ENCODE data around the gene INTS3. TPM values are rescaled to one million over a fixed set of nuclear protein-coding genes. Genes with fewer than 3 reads are reported as not detected.
"Not testable (repeated sequence)": the region's sequence is repeated elsewhere in the genome, so short reads cannot be mapped to it uniquely, and the experiment has no call there.

The INTS3 gene
- polyA plus RNA-seq, 1 donor: 45.5 TPM

GRCh38 chr1:153711026-153711425, 16.8 kb upstream of the INTS3 start:
- no peak for DNase-seq

GRCh38 chr1:153716211-153716610, 11.6 kb upstream of the INTS3 start:
- DNase-seq: not testable (repeated sequence)

- no peak for DNase-seq
Observed at GRCh38 chr1:153717330-153717729, 10.5 kb upstream of the INTS3 start.

GRCh38 chr1:153723687-153724086, 4.2 kb upstream of the INTS3 start:
- DNase-seq: no peak

- not testable (repeated sequence) for DNase-seq
Observed at GRCh38 chr1:153724634-153725033, 3.2 kb upstream of the INTS3 start.

- peak; percentile 44 for DNase-seq
Observed at GRCh38 chr1:153728305-153729066, 636 bp downstream of the INTS3 start.

GRCh38 chr1:153730468-153730988, 2.7 kb downstream of the INTS3 start:
- DNase-seq: no peak

GRCh38 chr1:153733970-153734369, 6.1 kb downstream of the INTS3 start:
- DNase-seq: no peak

- no peak for DNase-seq
Observed at GRCh38 chr1:153734396-153735089, 6.7 kb downstream of the INTS3 start.

GRCh38 chr1:153735090-153735420, 7.2 kb downstream of the INTS3 start:
- DNase-seq: no peak

GRCh38 chr1:153741986-153742385, 14.1 kb downstream of the INTS3 start:
- no peak for DNase-seq

- DNase-seq: no peak
Observed at GRCh38 chr1:153742411-153743142, 14.7 kb downstream of the INTS3 start.

GRCh38 chr1:153745417-153745816, 17.6 kb downstream of the INTS3 start:
- DNase-seq: no peak

- DNase-seq: no peak
Observed at GRCh38 chr1:153746174-153746573, 18.3 kb downstream of the INTS3 start.

GRCh38 chr1:153748903-153749302, 21.1 kb downstream of the INTS3 start:
- no peak for DNase-seq

- DNase-seq: peak; percentile 80
Observed at GRCh38 chr1:153749408-153750005, 21.7 kb downstream of the INTS3 start.

- no peak for DNase-seq
Observed at GRCh38 chr1:153750026-153750995, 22.5 kb downstream of the INTS3 start.

- no peak for DNase-seq
Observed at GRCh38 chr1:153752072-153752471, 24.2 kb downstream of the INTS3 start.

- DNase-seq: no peak
Observed at GRCh38 chr1:153752571-153753195, 24.8 kb downstream of the INTS3 start.

GRCh38 chr1:153754266-153754665, 26.4 kb downstream of the INTS3 start:
- DNase-seq: no peak

GRCh38 chr1:153760440-153760839, 32.6 kb downstream of the INTS3 start:
- no peak for DNase-seq
